Endothelial cell (in vitro differentiated cells): ENCODE measurements around the gene FETUB. TPM values are rescaled to one million over a fixed set of nuclear protein-coding genes. Genes with fewer than 3 reads are reported as not detected.

Experiments
- DNase-seq: peaks from one replicate; pipeline ENCODE4 v3.0.0; 2021; ENCODE audit warnings: low spot score
- H3K27ac Mint-ChIP-seq: one replicate; pipeline ENCODE4 v1.8.0; 2021; ENCODE audit warnings: mixed read lengths, inconsistent platforms; ENCODE audit not compliant: unreplicated experiment
- H3K27me3 Mint-ChIP-seq: one replicate; pipeline ENCODE4 v1.8.0; 2021; ENCODE audit warnings: mild to moderate bottlenecking, moderate library complexity, mixed read lengths, inconsistent platforms; ENCODE audit not compliant: unreplicated experiment
- H3K36me3 Mint-ChIP-seq: one replicate; pipeline ENCODE4 v1.8.0; 2021; ENCODE audit warnings: mild to moderate bottlenecking, low read depth, mixed read lengths, inconsistent platforms; ENCODE audit not compliant: unreplicated experiment
- H3K4me1 Mint-ChIP-seq: one replicate; pipeline ENCODE4 v1.8.0; 2021; ENCODE audit warnings: mild to moderate bottlenecking, mixed read lengths, inconsistent platforms; ENCODE audit not compliant: unreplicated experiment
- H3K4me3 Mint-ChIP-seq: one replicate; pipeline ENCODE4 v1.8.0; 2021; ENCODE audit warnings: mild to moderate bottlenecking, mixed read lengths, inconsistent platforms; ENCODE audit not compliant: unreplicated experiment
- H3K9me3 Mint-ChIP-seq: one replicate; pipeline ENCODE4 v1.8.0; 2021; ENCODE audit warnings: mixed read lengths, inconsistent platforms; ENCODE audit not compliant: unreplicated experiment
- total RNA-seq: library from RNA; stranded (reverse); fragmentation: NEBNext Ultra II Directional; extraction: Animal tissue kit (Norgen Biotek cat#: 25700); gene quantifications from one replicate; pipeline ENCODE4 v1.2.1, GENCODE V29; 2021; ENCODE audit not compliant: unreplicated experiment
- TF ChIP-seq, protein P1 (sequence below): fragments of 200-600 bp; sonication (generic); IDR thresholded peaks from one replicate; pipeline ENCODE4 v1.5.0; 2021; ENCODE audit warnings: antibody characterized with exemption; ENCODE audit not compliant: unreplicated experiment

FETUB gene
- total RNA-seq, 1 donor from 2014 or later = not detected

GRCh38 chr3:186600896-186601295 lies 39.3 kb upstream of the FETUB start:
- Mint-ChIP-seq H3K27me3 (peaks cover 6% of the 10 kb centered on the region), H3K27ac (no peak overlapping the region), H3K4me1 (peaks cover 7% of the 10 kb centered on the region), H3K36me3 (no peaks in the 10 kb centered on the region), H3K4me3 (no peak overlapping the region), H3K9me3 (no peaks in the 10 kb centered on the region)
- TF ChIP-seq, protein P1, sequence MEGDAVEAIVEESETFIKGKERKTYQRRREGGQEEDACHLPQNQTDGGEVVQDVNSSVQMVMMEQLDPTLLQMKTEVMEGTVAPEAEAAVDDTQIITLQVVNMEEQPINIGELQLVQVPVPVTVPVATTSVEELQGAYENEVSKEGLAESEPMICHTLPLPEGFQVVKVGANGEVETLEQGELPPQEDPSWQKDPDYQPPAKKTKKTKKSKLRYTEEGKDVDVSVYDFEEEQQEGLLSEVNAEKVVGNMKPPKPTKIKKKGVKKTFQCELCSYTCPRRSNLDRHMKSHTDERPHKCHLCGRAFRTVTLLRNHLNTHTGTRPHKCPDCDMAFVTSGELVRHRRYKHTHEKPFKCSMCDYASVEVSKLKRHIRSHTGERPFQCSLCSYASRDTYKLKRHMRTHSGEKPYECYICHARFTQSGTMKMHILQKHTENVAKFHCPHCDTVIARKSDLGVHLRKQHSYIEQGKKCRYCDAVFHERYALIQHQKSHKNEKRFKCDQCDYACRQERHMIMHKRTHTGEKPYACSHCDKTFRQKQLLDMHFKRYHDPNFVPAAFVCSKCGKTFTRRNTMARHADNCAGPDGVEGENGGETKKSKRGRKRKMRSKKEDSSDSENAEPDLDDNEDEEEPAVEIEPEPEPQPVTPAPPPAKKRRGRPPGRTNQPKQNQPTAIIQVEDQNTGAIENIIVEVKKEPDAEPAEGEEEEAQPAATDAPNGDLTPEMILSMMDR = no peak
- DNase-seq = no peak

DNA sequence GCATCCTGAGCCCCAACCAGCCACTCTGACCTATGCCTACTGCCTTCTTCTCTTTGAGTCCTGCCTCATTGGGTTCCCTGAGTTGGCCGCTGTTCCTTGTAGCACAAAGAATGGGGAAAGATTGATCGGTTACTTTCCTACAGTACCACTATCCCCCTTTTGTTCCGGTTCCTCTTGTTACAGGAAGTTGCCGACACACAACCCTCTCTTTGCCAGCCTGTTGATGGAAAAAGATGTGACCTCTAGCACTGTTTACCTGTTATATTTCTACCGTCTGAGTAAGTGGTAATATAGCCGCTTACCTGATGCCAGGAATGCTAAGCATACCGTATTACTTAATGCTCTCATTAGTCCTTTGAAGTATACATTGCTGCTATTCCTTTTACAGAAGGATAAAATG lies 37.0 kb upstream of the FETUB start:
- no peak for DNase-seq
- TF ChIP-seq, protein P1 = no peak
- H3K27me3 Mint-ChIP-seq = peaks cover 5% of the 10 kb centered on the region
- H3K4me3 Mint-ChIP-seq = no peak overlapping the region
- H3K36me3 Mint-ChIP-seq = no peaks in the 10 kb centered on the region
- H3K27ac Mint-ChIP-seq = no peak overlapping the region
- H3K9me3 Mint-ChIP-seq = no peaks in the 10 kb centered on the region
- H3K4me1 Mint-ChIP-seq = peaks cover 4% of the 10 kb centered on the region

- Mint-ChIP-seq H3K9me3 (no peaks in the 10 kb centered on the region), H3K27ac (no peak overlapping the region), H3K36me3 (no peaks in the 10 kb centered on the region), H3K27me3 (peaks cover 3% of the 10 kb centered on the region), H3K4me1 (peaks cover 4% of the 10 kb centered on the region), H3K4me3 (no peak overlapping the region)
- TF ChIP-seq, protein P1 = no peak
- DNase-seq = no peak
Measured at GRCh38 chr3:186605078-186605477, 35.1 kb upstream of the FETUB start.

GRCh38 chr3:186605561-186606545 lies 34.3 kb upstream of the FETUB start:
- Mint-ChIP-seq H3K4me1 (peaks cover 4% of the 10 kb centered on the region), H3K9me3 (no peaks in the 10 kb centered on the region), H3K36me3 (no peaks in the 10 kb centered on the region), H3K27me3 (peaks cover 3% of the 10 kb centered on the region), H3K27ac (no peak overlapping the region), H3K4me3 (no peak overlapping the region)
- no peak for DNase-seq
- TF ChIP-seq, protein P1 = no peak

- Mint-ChIP-seq H3K27me3 (peaks cover 4% of the 10 kb centered on the region), H3K36me3 (no peaks in the 10 kb centered on the region), H3K27ac (no peak overlapping the region), H3K4me3 (no peak overlapping the region), H3K9me3 (no peaks in the 10 kb centered on the region), H3K4me1 (no peaks in the 10 kb centered on the region)
- TF ChIP-seq, protein P1 = no peak
- DNase-seq = no peak
Measured at GRCh38 chr3:186608624-186609215, 31.5 kb upstream of the FETUB start.
